GM18907 (cell line): Measurements from ENCODE around the gene CHST11.
"Not testable (repeated sequence)": the region's sequence is repeated elsewhere in the genome, so short reads cannot be mapped to it uniquely, and the experiment has no call there.

Source experiments
- ATAC-seq: cut with Tn5 transposase; IDR thresholded peaks from one replicate; pipeline ENCODE4 v1.9.1; 2021; ENCODE audit warnings: mild to moderate bottlenecking, moderate library complexity; ENCODE audit not compliant: unreplicated experiment

The CHST11 gene

DNA sequence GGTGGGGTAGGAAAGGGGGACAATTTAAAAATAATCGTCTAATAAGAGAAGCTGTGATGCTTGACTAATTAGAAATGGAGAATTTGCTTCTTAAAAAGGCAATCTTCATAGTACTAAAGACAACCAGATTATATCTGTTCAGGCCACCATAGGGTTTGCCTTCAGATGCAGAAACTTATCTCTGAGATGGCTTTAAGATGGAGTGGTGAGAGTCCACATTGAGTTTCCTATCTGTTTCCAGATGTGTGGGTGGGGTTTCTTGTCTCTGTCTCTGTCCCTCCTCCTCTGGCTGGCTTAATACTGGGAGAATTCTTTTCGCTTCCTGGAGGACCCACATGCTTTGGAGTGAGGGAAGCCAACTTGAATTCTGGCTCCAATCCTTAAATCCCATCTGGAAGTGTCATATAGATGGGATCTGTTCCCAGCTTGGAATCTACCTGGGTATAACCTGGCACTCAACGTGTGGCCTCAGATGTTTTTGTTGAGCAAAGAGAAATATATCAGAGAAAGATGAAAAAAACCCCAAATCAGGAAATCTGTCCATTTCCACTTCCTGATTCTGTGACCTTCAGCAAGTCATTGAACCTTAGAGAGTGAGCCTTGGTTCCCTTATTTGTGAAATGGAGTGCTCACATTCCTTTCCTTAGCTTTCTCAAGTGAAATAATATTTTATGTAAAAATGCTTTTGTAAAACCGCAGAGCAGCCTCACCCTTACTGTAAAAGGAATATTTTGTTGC, 66.4 kb downstream of the CHST11 start:
- ATAC-seq = no peak

DNA sequence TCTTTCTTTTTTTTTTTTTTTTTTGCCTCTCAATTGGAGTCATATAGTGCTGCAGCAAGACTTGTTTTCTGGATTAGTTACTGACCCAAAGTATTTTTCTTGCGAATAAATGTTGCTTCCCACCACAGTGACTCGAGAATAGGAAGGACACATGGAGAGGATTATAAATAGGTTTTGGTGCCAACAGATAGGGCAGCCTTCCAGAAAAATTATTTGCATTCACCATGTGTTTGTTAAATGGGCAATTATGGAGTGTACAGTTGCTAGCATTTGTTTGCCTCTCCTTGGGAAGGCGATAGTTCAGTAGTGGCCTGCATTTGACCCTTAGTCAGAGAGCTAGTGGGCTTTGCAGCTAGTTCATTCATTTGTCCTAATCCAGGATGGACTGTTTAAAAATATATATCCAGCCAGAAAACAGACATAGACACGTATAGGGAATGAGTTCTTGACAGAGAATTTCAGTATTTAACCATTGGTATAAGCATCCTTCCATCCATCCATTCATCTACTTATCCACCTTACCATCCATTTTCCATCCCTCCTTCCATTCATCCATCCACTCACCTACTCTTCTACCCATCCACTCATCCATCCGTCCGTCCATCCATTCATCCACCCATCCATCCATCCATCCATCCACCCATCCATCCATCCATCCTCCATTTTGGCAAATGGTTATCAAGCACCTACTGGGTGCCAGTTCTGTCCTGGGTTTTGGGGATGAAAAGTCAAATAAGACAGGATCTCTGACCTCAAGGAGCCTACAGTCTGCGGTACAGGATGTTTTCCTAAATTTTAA, 67.5 kb downstream of the CHST11 start:
- ATAC-seq = no peak

DNA sequence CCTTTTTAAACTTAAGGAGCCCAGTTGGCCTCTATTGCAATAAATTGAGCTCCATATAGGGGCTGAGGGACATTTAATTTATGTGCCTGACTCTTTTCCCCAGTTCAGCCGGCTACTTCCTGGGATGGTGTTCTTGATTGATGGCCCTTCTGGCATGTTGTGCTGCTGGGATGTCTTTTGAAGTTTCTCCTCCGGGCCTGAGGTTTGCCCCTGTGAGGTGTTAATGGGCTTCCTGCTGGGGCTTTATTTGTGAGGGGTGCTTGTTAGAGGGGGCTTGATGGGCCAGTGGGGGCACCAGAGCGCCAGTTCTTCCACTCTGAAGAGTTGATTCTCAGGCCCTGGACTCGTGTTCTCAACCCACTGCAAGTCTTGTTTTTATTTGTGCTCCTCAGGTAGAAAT, 69.6 kb downstream of the CHST11 start:
- no peak for ATAC-seq

DNA sequence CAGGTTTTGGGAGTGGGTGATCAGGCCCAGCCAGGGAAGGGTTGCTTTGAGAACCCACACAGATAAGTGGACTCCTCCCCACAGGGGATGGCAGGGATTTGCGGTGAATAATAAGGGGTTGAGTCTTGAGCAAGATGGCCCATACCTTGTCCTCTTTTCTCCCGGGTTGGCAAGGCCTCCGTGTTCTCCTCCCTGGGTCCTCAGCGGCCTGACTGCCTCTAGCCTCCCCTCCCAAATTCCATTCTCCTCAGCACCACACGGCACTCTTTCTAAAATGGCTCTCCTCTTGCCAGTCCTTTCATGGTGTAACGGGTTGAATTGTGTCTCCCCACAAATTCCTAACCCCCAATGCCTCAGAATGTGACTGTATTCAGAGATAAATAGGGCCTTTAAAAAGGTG, 70.0 kb downstream of the CHST11 start:
- no peak for ATAC-seq

DNA sequence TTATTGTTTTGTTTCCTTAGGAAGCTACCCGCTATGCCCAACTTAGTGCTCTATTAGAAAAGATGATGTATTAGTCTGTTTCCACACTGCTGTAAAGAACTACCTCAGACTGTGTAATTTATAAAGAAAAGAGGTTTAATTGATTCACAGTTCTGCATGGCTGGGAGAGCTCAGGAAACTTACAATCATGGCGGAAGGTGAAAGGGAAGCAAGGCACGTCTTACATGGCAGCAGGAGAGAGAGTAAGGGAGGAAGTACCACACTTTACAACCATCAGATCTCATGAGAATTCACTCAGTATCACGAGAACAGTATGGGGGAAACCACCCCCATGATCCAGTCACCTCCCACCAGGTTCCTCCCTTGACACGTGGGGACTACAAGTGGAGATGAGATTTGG, 70.9 kb downstream of the CHST11 start:
- ATAC-seq = not testable (repeated sequence)

DNA sequence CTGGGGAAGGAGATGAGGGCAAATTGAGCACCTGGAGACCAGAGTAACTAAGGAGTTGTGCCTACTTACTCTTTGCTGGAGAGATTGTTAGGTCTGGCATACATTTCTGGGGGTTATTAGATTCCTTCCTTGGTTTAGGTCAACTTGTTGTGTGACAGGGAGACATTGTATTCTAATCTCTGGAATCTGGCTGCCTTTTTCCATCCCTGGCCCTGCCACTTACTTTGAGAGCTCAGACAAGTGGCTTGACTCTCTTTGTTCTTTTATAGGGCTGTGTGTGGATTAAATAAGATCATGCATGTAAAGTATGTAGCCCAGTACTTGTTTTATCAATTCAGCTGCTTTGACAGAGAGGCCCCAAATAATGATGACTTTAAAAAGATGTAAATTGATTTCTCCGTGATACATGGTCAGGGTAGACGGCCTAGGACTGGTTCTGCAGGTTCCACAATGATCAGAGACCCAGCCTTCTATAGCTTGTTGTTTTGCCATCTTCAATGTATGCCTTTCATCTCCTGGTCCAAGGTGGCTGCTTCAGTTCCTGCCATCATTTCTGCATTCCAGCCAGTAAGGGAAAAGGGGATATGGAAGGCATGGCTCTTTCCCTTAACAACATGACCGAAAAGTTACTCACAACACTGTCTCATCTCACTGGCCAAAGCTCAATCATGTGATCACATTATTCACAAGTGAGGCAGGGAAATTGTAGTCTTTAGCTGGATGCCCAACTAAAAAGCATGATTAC, 72.6 kb downstream of the CHST11 start:
- ATAC-seq = no peak

DNA sequence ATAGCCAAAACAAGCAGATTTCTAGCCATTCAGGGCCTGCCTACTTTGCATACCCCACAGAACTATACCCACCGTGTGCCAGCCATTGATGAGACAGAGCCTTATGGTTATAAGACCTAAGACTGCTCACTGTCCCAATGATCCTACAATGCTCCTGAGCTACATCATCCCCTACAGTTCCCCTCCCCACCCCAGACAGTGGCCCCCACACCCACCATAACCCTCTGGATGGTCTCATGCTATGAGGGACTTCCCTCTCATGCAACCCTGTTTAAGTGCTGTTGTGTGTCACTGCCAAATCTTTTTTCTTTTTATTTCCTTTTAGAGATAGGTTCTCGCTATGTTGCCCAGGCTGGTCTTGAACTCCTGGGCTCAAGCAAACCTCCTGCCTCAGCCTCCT, 75.9 kb downstream of the CHST11 start:
- ATAC-seq = no peak

DNA sequence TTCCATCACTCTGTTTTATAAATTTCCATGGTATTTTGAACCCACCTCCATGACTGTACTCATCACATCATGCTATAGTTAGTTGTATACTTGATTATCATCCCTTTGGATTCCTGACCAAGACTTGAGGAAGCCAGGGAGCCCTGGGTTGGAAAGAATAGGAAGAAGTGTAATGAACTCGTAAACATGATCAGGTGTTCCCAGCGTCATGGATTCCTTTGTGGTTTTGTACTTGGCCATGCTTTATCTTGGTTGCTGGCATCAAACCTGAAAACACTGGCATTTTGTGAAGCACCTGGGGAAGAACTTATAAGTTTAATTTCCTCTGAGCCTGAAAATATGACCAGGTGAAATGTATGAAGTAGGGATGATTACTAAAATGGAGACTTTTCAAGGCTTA, 76.4 kb downstream of the CHST11 start:
- ATAC-seq = no peak

DNA sequence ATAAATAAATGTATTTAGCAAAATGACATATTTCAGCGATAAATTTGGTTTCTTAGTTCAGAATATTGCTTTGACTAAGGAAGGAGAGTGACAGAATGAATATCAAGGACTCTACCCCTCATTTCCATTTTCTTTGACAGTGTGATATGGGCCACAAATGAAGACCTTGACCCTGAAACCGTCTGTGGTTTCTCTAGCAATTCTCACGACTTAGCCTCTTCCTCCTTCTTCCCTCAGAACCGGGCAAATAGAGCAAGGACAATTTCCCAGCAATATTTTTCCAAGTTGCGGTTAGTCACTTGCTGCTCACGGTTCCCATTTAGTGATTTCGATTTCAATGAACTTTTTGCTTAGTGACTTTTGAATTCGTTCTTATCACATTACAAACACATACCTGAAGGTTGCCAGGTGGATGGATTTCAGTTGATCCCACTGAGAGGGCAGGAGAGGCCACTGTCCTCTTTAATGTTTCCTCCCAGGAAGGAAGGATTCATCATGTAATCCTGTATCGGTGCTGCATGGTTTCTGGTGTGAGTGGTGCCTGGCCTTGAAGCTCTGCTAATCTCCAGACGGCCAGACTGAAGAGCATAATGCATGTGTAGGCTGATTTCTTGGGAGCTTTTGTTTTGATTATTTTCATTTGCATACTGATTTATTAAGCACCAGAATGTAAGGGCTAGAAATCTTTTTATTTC, 77.6 kb downstream of the CHST11 start:
- ATAC-seq = no peak

DNA sequence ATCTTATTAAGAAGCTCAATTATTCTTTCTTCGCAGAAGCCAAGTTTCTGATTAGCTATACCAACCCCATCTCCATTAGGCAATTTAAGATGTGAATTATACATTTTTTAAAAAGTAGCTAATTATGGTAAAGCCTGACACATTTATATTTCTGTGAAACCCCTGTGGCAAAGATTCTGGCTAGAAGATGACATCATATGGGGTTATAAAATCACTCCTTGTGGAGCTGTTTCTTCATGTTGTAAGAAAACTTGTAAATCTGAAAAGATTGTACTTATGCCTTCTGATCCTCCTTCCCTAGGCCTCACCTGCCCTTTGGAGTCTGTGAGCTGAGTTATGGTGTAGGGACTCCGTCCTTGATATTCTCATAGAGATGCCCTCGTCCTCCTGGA, 78.1 kb downstream of the CHST11 start:
- no peak for ATAC-seq

DNA sequence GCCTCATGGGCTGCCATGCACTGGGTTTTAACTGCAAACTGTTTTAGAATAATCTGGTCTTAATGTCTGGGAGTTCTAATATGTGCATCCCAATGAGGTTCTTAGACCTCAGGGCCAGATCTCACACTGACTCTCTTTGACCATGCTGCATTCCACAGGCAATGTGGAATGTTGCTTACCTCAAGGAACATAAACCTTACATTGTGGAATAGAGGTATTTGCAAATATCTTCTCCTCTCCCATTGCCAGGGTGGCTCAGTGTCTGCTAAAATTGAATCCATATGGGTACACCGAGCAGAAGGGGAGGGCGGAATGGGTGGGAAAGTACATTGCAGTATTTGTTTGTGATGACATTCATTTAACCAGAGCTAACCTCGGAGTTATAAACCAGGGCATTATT, 78.6 kb downstream of the CHST11 start:
- ATAC-seq = no peak

DNA sequence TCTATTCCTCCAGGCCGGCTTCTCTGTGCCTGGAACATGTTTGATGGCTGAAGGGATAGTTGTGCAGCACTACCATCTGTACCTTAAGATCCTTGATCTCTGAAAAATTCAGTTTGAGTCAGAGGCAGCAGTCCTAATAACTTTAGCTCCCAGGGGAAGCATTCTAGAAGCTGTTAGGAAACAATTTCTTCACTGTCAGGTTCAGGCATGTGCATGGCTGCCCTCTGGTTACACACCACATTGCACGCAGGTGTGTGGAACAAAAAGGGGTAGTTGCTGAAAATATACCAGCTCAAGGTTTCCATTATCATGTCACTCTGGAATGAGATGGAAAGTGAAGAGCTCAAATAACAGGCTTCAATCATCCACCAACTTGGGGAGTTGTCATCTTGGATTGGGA, 80.1 kb downstream of the CHST11 start:
- no peak for ATAC-seq

DNA sequence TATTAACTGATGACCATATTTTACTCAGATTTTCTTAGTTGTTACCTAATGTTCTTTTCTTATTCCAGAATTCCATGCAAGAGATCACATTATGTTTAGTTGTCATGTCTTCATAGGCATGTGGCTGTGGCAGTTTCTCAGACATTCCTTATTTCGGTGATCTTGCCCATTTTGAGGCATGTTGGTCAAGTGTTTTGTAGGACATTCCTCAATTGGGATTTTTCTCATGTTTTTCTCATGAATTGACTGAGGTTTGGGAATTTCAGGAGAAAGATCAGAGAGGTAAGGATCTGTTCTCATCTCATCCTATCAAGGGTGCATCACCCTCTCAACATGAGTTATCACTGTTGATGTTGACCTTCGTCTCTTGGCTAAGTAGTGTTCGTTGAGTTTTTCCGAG, 81.3 kb downstream of the CHST11 start:
- no peak for ATAC-seq

DNA sequence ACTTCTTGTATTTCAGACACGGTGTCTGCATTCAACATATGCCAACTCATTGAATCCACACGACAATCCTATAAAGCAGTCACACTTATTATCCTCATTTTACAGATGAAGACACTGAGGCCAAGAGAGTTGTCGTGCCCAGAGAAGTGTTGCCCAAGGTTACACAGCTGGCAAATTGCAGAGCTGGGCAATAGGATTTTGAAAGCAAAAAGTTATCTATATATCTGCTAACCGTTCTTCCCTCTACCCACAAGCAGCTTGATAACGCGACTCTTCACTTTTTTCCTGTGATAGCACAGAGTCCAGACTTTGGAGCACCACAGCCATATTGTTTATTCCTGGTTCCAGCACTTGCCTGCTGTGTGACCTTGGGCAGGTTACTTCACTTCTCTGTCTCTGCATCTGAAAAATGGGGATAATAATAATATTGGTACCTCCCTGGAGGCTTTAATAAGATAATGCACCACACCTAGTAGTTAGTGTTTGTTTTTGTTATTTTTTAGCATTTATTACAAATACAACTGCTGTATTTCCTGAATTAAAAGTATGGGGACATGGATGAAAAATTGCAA, 82.2 kb downstream of the CHST11 start:
- no peak for ATAC-seq

DNA sequence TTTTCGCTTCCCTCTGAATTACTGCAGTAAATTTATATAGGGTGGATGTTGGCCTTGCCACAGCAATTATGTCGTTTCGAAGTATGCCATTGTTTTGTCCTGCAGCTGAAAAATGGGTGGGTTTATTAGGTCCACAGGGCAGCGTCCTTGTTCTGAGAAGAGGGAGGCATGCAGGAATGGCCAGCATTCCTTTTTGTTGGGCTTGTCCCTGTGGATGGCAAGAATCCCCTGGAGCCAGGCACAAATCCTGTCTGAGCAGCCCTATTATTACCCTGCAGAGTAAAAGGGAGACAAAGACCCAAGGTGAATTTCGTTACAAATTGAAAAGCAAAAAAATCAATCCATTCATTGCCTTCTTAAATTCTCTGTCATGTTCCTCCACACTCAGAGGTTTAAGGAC, 88.1 kb downstream of the CHST11 start:
- no peak for ATAC-seq

DNA sequence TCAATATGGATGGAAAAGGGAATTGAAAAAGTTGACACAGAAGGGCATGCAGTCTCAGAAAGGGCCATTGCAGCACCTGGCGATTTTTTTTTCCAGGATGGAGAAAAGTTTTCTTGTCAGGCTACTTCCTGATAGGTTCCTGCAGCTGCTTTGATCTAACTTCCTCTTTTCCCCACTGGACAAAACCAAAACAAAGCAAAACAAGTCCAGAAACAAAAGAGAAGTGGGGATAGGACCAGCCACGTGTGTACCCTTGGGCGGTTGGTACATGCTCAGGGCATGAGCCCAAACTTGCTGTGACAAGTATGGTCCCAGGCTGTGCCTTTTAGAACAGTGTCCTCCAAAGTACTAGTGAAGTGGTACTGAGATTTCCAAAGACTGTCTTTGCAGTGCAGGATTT, 89.8 kb downstream of the CHST11 start:
- ATAC-seq = no peak

DNA sequence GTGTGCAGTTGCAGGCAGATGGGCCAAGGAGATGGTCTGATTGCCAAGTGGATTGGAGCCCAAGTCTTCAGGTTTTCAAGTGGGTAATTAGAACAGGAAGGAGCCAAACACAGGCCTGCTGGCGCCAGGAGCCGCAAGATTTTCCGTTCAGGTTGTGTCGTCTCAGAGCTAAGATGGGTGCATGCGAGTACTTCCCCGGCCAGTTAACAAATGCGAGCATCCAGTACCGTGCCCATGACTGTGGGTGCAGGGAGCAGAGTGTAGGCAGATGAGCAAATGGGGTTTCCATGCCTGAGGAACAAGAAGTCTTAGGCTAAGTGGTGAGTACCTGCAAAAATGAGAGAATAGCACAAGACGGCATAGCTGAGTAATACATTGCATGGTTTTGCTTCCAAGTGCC, 90.5 kb downstream of the CHST11 start:
- no peak for ATAC-seq

DNA sequence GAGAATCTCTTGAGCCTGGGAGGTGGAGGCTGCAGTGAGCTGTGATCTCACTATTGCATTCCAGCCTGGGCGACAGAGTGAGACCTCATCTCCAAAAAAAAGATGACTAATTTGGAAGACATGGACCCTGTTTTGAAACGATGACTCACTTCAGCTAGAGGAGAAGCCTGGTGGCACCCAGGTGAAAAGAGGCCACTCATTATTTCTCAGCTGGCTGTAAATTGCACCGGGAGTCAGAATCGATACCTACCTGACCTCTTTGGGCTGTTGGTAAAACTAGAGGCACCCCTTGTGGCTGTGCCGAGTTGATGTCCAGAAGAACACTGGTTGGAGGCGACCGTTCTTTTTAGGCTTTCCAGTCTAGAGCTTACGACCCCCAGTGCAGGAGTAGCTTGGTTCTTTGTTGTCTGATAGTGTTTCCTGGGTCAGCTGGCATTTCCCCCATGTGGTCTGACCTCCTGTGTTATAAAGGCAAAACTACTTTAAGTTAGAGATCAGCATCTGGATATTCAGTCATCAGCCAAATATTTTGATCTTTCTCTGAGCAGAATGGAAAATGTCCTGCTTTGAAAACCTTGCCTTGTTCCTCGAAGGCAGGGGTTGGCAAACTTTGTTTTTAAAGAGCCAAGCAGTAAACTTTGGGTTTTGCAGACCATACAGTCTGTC, 93.2 kb downstream of the CHST11 start:
- no peak for ATAC-seq

DNA sequence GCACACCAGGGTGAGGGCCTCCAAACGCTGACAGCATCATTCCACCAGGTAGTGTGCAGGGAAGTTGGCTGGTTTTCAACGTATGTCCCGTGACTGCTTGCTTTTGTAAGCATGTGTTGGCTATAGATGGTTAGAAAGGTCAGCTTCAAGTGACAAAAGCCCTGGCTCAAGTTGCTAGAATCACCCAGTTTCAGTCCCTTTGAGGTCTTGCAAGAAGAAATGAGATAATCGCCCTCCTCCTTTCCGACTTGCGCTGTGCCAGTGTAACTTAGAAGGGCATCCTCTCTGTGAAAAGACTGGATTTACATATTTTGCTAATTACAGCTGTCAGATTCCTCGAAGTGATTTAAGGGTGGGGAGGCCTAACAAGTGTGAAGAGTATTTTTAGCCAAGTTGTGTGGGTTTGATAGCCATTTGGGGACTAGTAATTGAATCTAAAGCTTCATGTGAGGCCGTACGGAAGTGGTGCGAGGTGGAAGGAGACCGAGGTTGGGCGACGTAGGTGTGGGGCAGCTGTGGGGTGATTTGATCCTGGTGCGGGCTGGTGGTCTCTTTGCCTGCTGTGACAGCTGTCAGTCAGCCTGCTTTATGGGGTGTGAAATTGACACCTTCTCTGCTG, 94.7 kb downstream of the CHST11 start:
- no peak for ATAC-seq

DNA sequence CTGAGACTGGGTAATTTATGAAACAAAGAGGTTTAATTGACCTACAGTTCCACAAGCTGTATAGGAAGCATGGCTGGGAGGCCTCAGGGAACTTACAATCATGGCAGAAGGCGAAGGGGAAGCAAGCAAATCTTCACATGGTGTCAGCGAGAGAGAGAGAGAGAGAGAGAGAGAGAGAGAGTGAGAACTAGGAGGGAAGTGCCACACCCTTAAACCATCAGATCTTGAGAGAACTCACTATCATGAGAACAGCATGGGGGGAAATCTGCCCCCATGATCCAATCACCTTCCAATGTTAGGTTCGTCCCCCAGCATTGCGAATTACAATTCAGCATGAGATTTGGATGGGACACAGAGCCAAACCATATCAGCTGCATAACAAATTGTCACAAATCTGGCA, 96.7 kb downstream of the CHST11 start:
- no peak for ATAC-seq
